Esophagus squamous epithelium (tissue), 4 donors: ENCODE results near the gene EPN3.

Experiments
- POLR2A ChIP-seq, 4 donors: fragments of 450-650 bp; IDR thresholded peaks; one replicate each; pipeline ENCODE4 v1.6.1; 2017; ENCODE audit warnings: antibody characterized with exemption in 4 of 4, mild to moderate bottlenecking in 4 of 4, moderate library complexity in 3 of 4
- TF ChIP-seq, protein P1 (sequence below), 6 experiments: fragments of 450-650 bp in 4 of 6; fragments of 200-600 bp in 2 of 6; sonication (generic) in 2 of 6; IDR thresholded peaks; one replicate each; pipeline ENCODE4 v1.5.1; 2016 to 2019; ENCODE audit warnings: antibody characterized with exemption in 6 of 6, mild to moderate bottlenecking in 4 of 6, moderate library complexity in 4 of 6

DNA sequence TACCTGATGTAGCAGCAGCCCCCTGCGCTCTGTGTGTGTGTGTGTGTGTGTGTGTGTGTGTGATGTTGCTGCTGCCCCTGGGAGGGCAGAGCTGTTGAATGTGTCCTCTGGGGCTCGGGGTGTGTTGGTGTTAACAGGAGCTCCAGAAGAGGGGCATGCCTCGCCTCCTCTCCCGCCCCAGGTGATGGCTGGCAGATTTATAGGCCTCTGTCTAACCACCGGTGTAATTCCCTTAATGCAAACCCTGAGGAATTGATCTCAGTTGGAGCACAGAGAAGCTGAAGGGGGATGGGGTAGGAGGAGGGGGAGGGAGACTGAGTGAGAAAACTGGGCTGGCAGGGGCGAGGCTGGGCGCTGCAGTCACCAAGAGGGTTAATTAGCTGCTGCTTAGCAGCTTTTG is 38.0 kb downstream of the EPN3 start:
- TF ChIP-seq, protein P1, sequence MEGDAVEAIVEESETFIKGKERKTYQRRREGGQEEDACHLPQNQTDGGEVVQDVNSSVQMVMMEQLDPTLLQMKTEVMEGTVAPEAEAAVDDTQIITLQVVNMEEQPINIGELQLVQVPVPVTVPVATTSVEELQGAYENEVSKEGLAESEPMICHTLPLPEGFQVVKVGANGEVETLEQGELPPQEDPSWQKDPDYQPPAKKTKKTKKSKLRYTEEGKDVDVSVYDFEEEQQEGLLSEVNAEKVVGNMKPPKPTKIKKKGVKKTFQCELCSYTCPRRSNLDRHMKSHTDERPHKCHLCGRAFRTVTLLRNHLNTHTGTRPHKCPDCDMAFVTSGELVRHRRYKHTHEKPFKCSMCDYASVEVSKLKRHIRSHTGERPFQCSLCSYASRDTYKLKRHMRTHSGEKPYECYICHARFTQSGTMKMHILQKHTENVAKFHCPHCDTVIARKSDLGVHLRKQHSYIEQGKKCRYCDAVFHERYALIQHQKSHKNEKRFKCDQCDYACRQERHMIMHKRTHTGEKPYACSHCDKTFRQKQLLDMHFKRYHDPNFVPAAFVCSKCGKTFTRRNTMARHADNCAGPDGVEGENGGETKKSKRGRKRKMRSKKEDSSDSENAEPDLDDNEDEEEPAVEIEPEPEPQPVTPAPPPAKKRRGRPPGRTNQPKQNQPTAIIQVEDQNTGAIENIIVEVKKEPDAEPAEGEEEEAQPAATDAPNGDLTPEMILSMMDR (IDR thresholded peaks at IDR 0.05): no peak
- no peak for TF ChIP-seq POLR2A (IDR thresholded peaks at IDR 0.05)
